Urinary bladder (tissue), 4 donors: ENCODE results near the gene NAALADL2. TPM values are rescaled to one million over a fixed set of nuclear protein-coding genes. Genes with fewer than 3 reads are reported as not detected.

Source experiments
- DNase-seq: peaks from one replicate; pipeline ENCODE4 v3.0.0-alpha.2; 2015; ENCODE audit errors: extremely low spot score
- H3K27ac ChIP-seq: one replicate; pipeline ENCODE4 v1.5.1; 2013; ENCODE audit warnings: low read depth, mild to moderate bottlenecking, moderate library complexity
- H3K36me3 ChIP-seq: one replicate; pipeline ENCODE4 v1.6.1; 2013; ENCODE audit warnings: mild to moderate bottlenecking, moderate library complexity; ENCODE audit not compliant: insufficient read depth
- H3K4me1 ChIP-seq: one replicate; pipeline ENCODE4 v1.6.1; 2013; ENCODE audit warnings: mild to moderate bottlenecking, moderate library complexity; ENCODE audit not compliant: insufficient read depth
- H3K4me3 ChIP-seq: one replicate; pipeline ENCODE4 v1.5.1; 2013; ENCODE audit warnings: low read depth, low read length
- WGBS: extraction: QIAGEN DNeasy Blood & Tissue Kit; methylation state at CpG from one replicate; pipeline ENCODE4 v1.1.7; 2013; 5-methylcytosine and 5-hydroxymethylcytosine counted together
- polyA plus RNA-seq: library from polyadenylated mRNA; stranded (reverse); fragments of 200-250 nt; gene quantifications from one replicate; pipeline ENCODE4 v1.2.3, GENCODE V29; 2013
- total RNA-seq: library from RNA; depleted of rRNA; stranded (reverse); fragments of >200 nt; gene quantifications from one replicate; pipeline ENCODE4 v1.2.3, GENCODE V29; 2014
- donor health status: healthy with polysubstance abuse.
- donor health status: healthy.

Gene NAALADL2
- total and polyA plus RNA-seq, 2 donors: 4.2 to 77.5 TPM

GRCh38 chr3:175378348-175378747 is 519.2 kb downstream of the NAALADL2 start:
- WGBS: 69% methylated on average over 2 of the region's 2 CpGs
- Histone ChIP-seq H3K4me3 (no peak overlapping the region), H3K27ac (no peak overlapping the region), H3K4me1 (no peaks in the 10 kb centered on the region), H3K36me3 (no peaks in the 10 kb centered on the region)
- DNase-seq: no peak

GRCh38 chr3:175381685-175382084 is 522.6 kb downstream of the NAALADL2 start:
- Histone ChIP-seq H3K36me3 (no peaks in the 10 kb centered on the region), H3K4me3 (no peak overlapping the region), H3K4me1 (no peaks in the 10 kb centered on the region), H3K27ac (no peak overlapping the region)
- 90% methylated on average over 4 of the region's 4 CpGs for WGBS
- DNase-seq: no peak

DNA sequence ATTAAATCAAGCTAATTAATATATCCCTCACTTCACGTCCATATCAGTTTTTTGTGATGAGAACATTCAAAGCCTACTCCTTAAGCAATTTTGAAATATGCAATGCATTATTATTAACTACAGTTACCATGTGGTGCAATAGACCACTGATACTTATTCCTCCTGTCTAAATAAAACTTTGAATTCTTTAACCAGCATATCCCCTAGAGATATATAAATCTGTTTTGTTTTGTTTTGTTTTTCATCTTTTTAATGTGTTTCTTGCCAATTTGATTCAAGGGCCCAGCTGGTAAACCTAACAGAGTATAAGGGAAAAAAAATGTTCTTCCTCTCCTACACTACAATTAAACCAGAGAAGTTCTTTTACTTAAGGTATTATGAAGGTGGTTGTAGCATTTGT is 524.2 kb downstream of the NAALADL2 start:
- Histone ChIP-seq H3K36me3 (no peaks in the 10 kb centered on the region), H3K4me3 (no peak overlapping the region), H3K4me1 (no peaks in the 10 kb centered on the region), H3K27ac (no peak overlapping the region)
- 64% methylated on average over 1 of the region's 1 CpG for WGBS
- no peak for DNase-seq

GRCh38 chr3:175383813-175384212 is 524.7 kb downstream of the NAALADL2 start:
- Histone ChIP-seq H3K36me3 (no peaks in the 10 kb centered on the region), H3K4me1 (no peaks in the 10 kb centered on the region), H3K27ac (no peak overlapping the region), H3K4me3 (no peak overlapping the region)
- 57% methylated on average over 3 of the region's 3 CpGs for WGBS
- no peak for DNase-seq

- H3K36me3 ChIP-seq: no peaks in the 10 kb centered on the region
- H3K27ac ChIP-seq: no peak overlapping the region
- DNase-seq: no peak
Measured at GRCh38 chr3:175384569-175384968, 525.4 kb downstream of the NAALADL2 start.

GRCh38 chr3:175386630-175387029 is 527.5 kb downstream of the NAALADL2 start:
- no peak for DNase-seq
- Histone ChIP-seq H3K4me1 (no peaks in the 10 kb centered on the region), H3K36me3 (no peaks in the 10 kb centered on the region), H3K4me3 (no peak overlapping the region), H3K27ac (no peak overlapping the region)
- 80% methylated on average over 3 of the region's 3 CpGs for WGBS

More at GRCh38 chr3:175384569-175384968, 525.4 kb downstream of the NAALADL2 start:
- Histone ChIP-seq H3K4me3 (no peak overlapping the region), H3K4me1 (no peaks in the 10 kb centered on the region)

DNA sequence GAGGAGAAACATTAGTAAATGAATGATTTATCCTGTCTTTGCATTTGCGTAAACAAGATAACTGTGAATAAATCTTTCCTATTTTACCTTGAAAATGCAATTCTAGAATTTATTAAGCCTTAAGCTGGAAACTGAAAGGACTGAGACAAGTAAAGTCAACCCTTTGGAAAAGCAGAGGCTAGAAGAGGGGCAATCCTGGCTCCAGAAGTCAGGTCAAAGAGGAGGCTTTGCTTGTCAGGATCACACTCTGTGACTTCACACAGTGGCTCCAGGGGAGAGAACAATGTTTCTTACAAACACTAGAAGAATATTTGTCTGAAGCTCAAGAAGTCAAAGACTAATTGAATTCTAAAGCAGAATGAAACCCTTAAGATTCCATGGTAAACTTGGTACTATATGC is 530.4 kb downstream of the NAALADL2 start:
- 96% methylated on average over 1 of the region's 1 CpG for WGBS
- no peaks in the 10 kb centered on the region for H3K36me3 ChIP-seq
- H3K4me3 ChIP-seq: no peak overlapping the region
- no peaks in the 10 kb centered on the region for H3K4me1 ChIP-seq
- DNase-seq: no peak
- no peak overlapping the region for H3K27ac ChIP-seq

DNA sequence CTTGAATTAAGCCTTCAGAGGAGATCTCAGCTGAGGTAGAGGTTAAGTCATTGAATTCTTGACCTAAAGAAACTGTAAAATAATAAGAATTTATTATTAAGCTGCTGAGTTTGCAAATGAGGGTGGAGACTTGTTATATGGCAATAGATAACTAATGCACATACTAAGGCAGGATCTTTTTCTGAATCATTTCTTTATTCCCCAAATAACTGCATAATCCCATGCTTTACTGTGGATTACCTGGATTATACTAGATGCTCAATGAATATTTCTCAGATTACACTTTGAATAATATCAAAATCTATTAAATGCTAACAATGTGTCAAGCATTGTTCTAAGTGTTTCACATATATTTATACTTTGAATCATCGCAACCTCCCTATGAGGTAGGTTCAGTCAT is 532.5 kb downstream of the NAALADL2 start:
- H3K27ac ChIP-seq: no peak overlapping the region
- H3K36me3 ChIP-seq: no peaks in the 10 kb centered on the region
- WGBS: 100% methylated on average over 1 of the region's 1 CpG
- DNase-seq: no peak
- no peak overlapping the region for H3K4me3 ChIP-seq
- no peaks in the 10 kb centered on the region for H3K4me1 ChIP-seq

GRCh38 chr3:175392653-175393052 is 533.5 kb downstream of the NAALADL2 start:
- H3K36me3 ChIP-seq: no peaks in the 10 kb centered on the region
- 72% methylated on average over 4 of the region's 4 CpGs for WGBS
- no peak overlapping the region for H3K27ac ChIP-seq
- H3K4me1 ChIP-seq: no peaks in the 10 kb centered on the region
- no peak overlapping the region for H3K4me3 ChIP-seq
- DNase-seq: no peak

GRCh38 chr3:175397372-175397771 is 538.2 kb downstream of the NAALADL2 start:
- Histone ChIP-seq H3K27ac (no peak overlapping the region), H3K4me3 (no peak overlapping the region), H3K4me1 (no peaks in the 10 kb centered on the region), H3K36me3 (no peaks in the 10 kb centered on the region)
- WGBS: 70% methylated on average over 3 of the region's 3 CpGs
- no peak for DNase-seq

DNA sequence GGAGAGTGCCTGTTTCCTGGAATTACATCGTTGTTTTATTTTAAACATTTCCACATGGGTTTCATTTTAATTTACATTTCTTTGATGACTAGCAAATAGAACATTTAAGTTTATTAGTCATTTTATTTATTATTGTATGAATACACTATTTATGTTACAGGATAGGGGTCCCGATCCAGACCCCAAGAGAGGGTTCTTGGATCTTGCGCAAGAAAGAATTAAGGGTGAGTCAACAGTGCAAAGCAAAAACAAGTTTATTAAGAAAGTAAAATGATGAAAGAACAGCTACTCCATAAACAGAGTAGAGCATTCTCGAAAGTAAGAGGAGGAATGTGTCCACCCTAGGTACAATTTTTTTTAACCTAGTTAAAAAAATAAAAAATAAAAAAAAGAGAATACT is 539.5 kb downstream of the NAALADL2 start:
- no peak for DNase-seq
- WGBS: 57% methylated on average over 4 of the region's 4 CpGs
- H3K4me1 ChIP-seq: no peaks in the 10 kb centered on the region

GRCh38 chr3:175399156-175399840 is 540.2 kb downstream of the NAALADL2 start:
- 75% methylated on average over 5 of the region's 5 CpGs for WGBS
- H3K4me3 ChIP-seq: no peak overlapping the region
- H3K4me1 ChIP-seq: no peaks in the 10 kb centered on the region
- no peak for DNase-seq
- H3K27ac ChIP-seq: no peak overlapping the region
- H3K36me3 ChIP-seq: no peaks in the 10 kb centered on the region

More for the DNA sequence above, 539.5 kb downstream of the NAALADL2 start:
- Histone ChIP-seq H3K27ac (no peak overlapping the region), H3K36me3 (no peaks in the 10 kb centered on the region), H3K4me3 (no peak overlapping the region)

GRCh38 chr3:175404027-175404426 is 544.9 kb downstream of the NAALADL2 start:
- Histone ChIP-seq H3K36me3 (no peaks in the 10 kb centered on the region), H3K27ac (no peak overlapping the region), H3K4me3 (no peak overlapping the region), H3K4me1 (no peaks in the 10 kb centered on the region)
- 73% methylated on average over 1 of the region's 1 CpG for WGBS
- no peak for DNase-seq

- Histone ChIP-seq H3K36me3 (no peaks in the 10 kb centered on the region), H3K4me1 (no peaks in the 10 kb centered on the region), H3K4me3 (no peak overlapping the region), H3K27ac (no peak overlapping the region)
- WGBS: 85% methylated on average over 1 of the region's 1 CpG
- no peak for DNase-seq
Measured at GRCh38 chr3:175404621-175405020, 545.5 kb downstream of the NAALADL2 start.

GRCh38 chr3:175410251-175410650 is 551.1 kb downstream of the NAALADL2 start:
- 67% methylated on average over 1 of the region's 1 CpG for WGBS
- Histone ChIP-seq H3K4me1 (no peaks in the 10 kb centered on the region), H3K27ac (no peak overlapping the region), H3K4me3 (no peak overlapping the region), H3K36me3 (no peaks in the 10 kb centered on the region)
- DNase-seq: no peak
